IMR-90 (cell line): ENCODE results near the gene DENND1A.

Experiments
- BHLHE40 ChIP-seq: fragments of 150-350 bp; IDR thresholded peaks from 2 replicates; pipeline ENCODE4 v1.6.1; 2016; ENCODE audit warnings: mild to moderate bottlenecking, low read depth, low read length
- POLR2A ChIP-seq: IDR thresholded peaks from 2 replicates; pipeline ENCODE4 v1.6.1; 2012; ENCODE audit warnings: mild to moderate bottlenecking, low read depth, low read length
- TF ChIP-seq, protein P1 (sequence below): conservative IDR thresholded peaks from 2 replicates; pipeline ENCODE4 v1.5.1; 2012; ENCODE audit warnings: mild to moderate bottlenecking, low read depth, low read length, improper control_type of control experiment

DNA sequence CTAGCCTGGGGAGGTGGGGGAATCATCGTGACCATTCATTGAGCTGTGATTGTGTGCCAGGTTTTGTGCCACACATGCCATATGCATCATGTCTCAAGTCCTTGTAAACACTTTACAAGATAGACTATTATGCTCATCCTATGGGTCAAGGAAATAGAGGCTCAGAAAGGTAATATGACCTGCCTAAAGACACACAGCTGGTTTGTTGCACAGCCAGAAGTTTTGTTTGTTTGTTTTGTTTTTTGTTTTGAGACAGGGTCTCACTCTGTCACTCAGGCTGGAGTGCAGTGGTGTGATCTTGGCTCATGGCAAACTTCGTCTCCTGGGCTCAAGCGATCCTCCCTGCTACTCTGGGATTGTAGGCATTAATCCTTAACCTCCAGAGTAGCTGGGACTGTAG is 595.3 kb downstream of the DENND1A start:
- TF ChIP-seq BHLHE40: no peak
- TF ChIP-seq POLR2A: no peak
- TF ChIP-seq, protein P1, sequence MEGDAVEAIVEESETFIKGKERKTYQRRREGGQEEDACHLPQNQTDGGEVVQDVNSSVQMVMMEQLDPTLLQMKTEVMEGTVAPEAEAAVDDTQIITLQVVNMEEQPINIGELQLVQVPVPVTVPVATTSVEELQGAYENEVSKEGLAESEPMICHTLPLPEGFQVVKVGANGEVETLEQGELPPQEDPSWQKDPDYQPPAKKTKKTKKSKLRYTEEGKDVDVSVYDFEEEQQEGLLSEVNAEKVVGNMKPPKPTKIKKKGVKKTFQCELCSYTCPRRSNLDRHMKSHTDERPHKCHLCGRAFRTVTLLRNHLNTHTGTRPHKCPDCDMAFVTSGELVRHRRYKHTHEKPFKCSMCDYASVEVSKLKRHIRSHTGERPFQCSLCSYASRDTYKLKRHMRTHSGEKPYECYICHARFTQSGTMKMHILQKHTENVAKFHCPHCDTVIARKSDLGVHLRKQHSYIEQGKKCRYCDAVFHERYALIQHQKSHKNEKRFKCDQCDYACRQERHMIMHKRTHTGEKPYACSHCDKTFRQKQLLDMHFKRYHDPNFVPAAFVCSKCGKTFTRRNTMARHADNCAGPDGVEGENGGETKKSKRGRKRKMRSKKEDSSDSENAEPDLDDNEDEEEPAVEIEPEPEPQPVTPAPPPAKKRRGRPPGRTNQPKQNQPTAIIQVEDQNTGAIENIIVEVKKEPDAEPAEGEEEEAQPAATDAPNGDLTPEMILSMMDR: no peak
